HCT116 (cell line): Measurements from ENCODE around the gene RASGRF1. TPM values are rescaled to one million over a fixed set of nuclear protein-coding genes. Genes with fewer than 3 reads are reported as not detected.

Source experiments
- ATAC-seq: fragments of 200-7000 bp; cut with Tn5 transposase; 2 replicates; pipeline ENCODE4 v1.9.1; 2020; ENCODE audit warnings: mild to moderate bottlenecking, moderate library complexity
- BruUV-seq: library from RNA; stranded (reverse); fragments of 400-500 nt; replicated peaks from 2 replicates; lab custom pipeline; 2021; lab: Mats Ljungman, UMichigan
- CTCF ChIA-PET: fragments of 300-600 bp; sonication (Branson Sonifier 250); formaldehyde crosslinking; loops from one replicate; lab custom pipeline; 2021; ENCODE audit warnings: antibody characterized with exemption; lab: Charles Lee
- POLR2A ChIA-PET: fragments of 300-600, 350-600 bp; sonication (Branson Sonifier 250); formaldehyde crosslinking; loops from one replicate; lab custom pipeline; 2021; ENCODE audit warnings: antibody characterized with exemption; lab: Charles Lee
- RAD21 ChIA-PET, 2 experiments: fragments of 300-600 bp; sonication (Branson Sonifier 250); formaldehyde crosslinking; loops; one replicate each; lab custom pipeline; 2023; ENCODE audit warnings: low total read pairs in 2 of 2; ENCODE audit not compliant: uncharacterized antibody in 2 of 2, unreplicated experiment in 2 of 2, low non-redundant PET in 1 of 2; lab: Charles Lee
- DNase-seq: peaks from one replicate; pipeline ENCODE4 v3.0.0-alpha.2; 2010; ENCODE audit warnings: low read depth, low spot score
- H2AFZ ChIP-seq: fragments of 200-600 bp; shearing (Covaris generic), sonication (generic); 2 replicates; pipeline ENCODE4 v1.6.1; 2017; ENCODE audit warnings: low read depth, mixed run types, mixed read lengths, antibody characterized with exemption, low read length; ENCODE audit not compliant: poor library complexity, severe bottlenecking
- H3K27ac ChIP-seq: 2 replicates; pipeline ENCODE4 v1.5.1; 2012; ENCODE audit warnings: low read depth, low read length
- H3K27me3 ChIP-seq: fragments of 200-600 bp; sonication (generic); 2 replicates; pipeline ENCODE4 v1.6.1; 2016; ENCODE audit warnings: mixed run types, low read length, mixed read lengths; ENCODE audit not compliant: insufficient read depth
- H3K36me3 ChIP-seq, 2 experiments: fragments of 200-500 bp in 1 of 2; fragments of 200-600 bp in 1 of 2; sonication (Bioruptor generic) in 1 of 2; sonication (generic) in 1 of 2; 2 replicates each; pipeline versions ENCODE4 v1.5.1 to v1.6.1; 2014 to 2016; ENCODE audit warnings: low read length in 2 of 2, inconsistent platforms in 1 of 2, mixed read lengths in 1 of 2, mixed run types in 1 of 2; ENCODE audit not compliant: insufficient read depth in 2 of 2, control insufficient read depth in 1 of 2
- H3K4me1 ChIP-seq, 2 experiments: fragments of 200-600 bp in 1 of 2; sonication (generic) in 1 of 2; 2 replicates each; pipeline versions ENCODE4 v1.5.1 to v1.6.1; 2012 to 2017; ENCODE audit warnings: low read length in 2 of 2, inconsistent platforms in 1 of 2, mild to moderate bottlenecking in 1 of 2, mixed read lengths in 1 of 2, mixed run types in 1 of 2, moderate library complexity in 1 of 2; ENCODE audit not compliant: insufficient read depth in 2 of 2, control insufficient read depth in 1 of 2
- H3K4me2 ChIP-seq: fragments of 200-600 bp; sonication (generic); 2 replicates; pipeline ENCODE4 v1.6.1; 2017; ENCODE audit warnings: mixed run types, low read length, mixed read lengths
- H3K4me3 ChIP-seq, 2 experiments: fragments of 200-600 bp in 1 of 2; sonication (generic) in 1 of 2; replicated peaks in 1 of 2; 2 replicates each; pipeline ENCODE4 v1.5.1; 2011 to 2016; ENCODE audit warnings: low read length in 2 of 2, control low read depth in 1 of 2, low read depth in 1 of 2, mild to moderate bottlenecking in 1 of 2, mixed read lengths in 1 of 2, mixed run types in 1 of 2
- H3K79me2 ChIP-seq: fragments of 200-600 bp; sonication (generic); 2 replicates; pipeline ENCODE4 v1.6.1; 2017; ENCODE audit warnings: mild to moderate bottlenecking, mixed run types, low read length, moderate library complexity, mixed read lengths; ENCODE audit not compliant: insufficient read depth
- H3K9ac ChIP-seq: fragments of 200-600 bp; sonication (generic); 2 replicates; pipeline ENCODE4 v1.6.1; 2016; ENCODE audit warnings: low read length, mixed read lengths
- H3K9me2 ChIP-seq: fragments of 200-600 bp; sonication (generic), shearing (Covaris generic); 2 replicates; pipeline ENCODE4 v1.6.1; 2017; ENCODE audit warnings: mixed run types, mild to moderate bottlenecking, moderate library complexity; ENCODE audit not compliant: insufficient read depth
- H3K9me3 ChIP-seq, 2 experiments: fragments of 200-500 bp in 1 of 2; fragments of 200-600 bp in 1 of 2; sonication (Bioruptor generic) in 1 of 2; sonication (generic) in 1 of 2; 2 replicates each; pipeline ENCODE4 v1.6.1; 2014 to 2017; ENCODE audit warnings: low read length in 2 of 2, mixed read lengths in 2 of 2, inconsistent platforms in 1 of 2, low read depth in 1 of 2, mild to moderate bottlenecking in 1 of 2, mixed run types in 1 of 2, moderate library complexity in 1 of 2; ENCODE audit not compliant: control insufficient read depth in 1 of 2, insufficient read depth in 1 of 2
- H4K20me1 ChIP-seq: fragments of 200-600 bp; sonication (generic), shearing (Covaris generic); 2 replicates; pipeline ENCODE4 v1.6.1; 2017; ENCODE audit warnings: mixed run types, mild to moderate bottlenecking, moderate library complexity; ENCODE audit not compliant: insufficient read depth
- CBX3 ChIP-seq: IDR thresholded peaks from 2 replicates; pipeline ENCODE4 v1.6.1; 2012; ENCODE audit warnings: low read depth
- CEBPB ChIP-seq: IDR thresholded peaks from 2 replicates; pipeline ENCODE4 v1.6.1; 2012; ENCODE audit warnings: low read depth
- ELF1 ChIP-seq: IDR thresholded peaks from 2 replicates; pipeline ENCODE4 v1.6.1; 2012; ENCODE audit warnings: low read depth, borderline replicate concordance
- EZH2 ChIP-seq: fragments of 200-600 bp; sonication (generic); IDR thresholded peaks from 2 replicates; pipeline ENCODE4 v1.6.1; 2017; ENCODE audit warnings: antibody characterized with exemption, mixed run types
- EZH2phosphoT487 ChIP-seq: fragments of 200-600 bp; IDR thresholded peaks from 2 replicates; pipeline ENCODE4 v1.6.1; 2018; ENCODE audit warnings: antibody characterized with exemption, borderline replicate concordance
- FOSL1 ChIP-seq: IDR thresholded peaks from 2 replicates; pipeline ENCODE4 v1.6.1; 2012; ENCODE audit warnings: low read depth
- JUND ChIP-seq: IDR thresholded peaks from 2 replicates; pipeline ENCODE4 v1.6.1; 2012
- POLR2A ChIP-seq: IDR thresholded peaks from 2 replicates; pipeline ENCODE4 v1.7.0; 2011; ENCODE audit warnings: borderline replicate concordance; ENCODE audit not compliant: insufficient read depth, insufficient read length; ENCODE audit errors: extremely low read depth
- POLR2AphosphoS5 ChIP-seq: IDR thresholded peaks from 2 replicates; pipeline ENCODE4 v1.6.1; 2011; ENCODE audit warnings: mild to moderate bottlenecking, low read depth, low read length, moderate library complexity
- RAD21 ChIP-seq: IDR thresholded peaks from 2 replicates; pipeline ENCODE4 v1.6.1; 2012; ENCODE audit warnings: low read depth, mild to moderate bottlenecking
- REST ChIP-seq: IDR thresholded peaks from 2 replicates; pipeline ENCODE4 v1.6.1; 2012; ENCODE audit warnings: low read depth
- SP1 ChIP-seq: IDR thresholded peaks from 2 replicates; pipeline ENCODE4 v1.6.1; 2012; ENCODE audit warnings: low read depth
- YY1 ChIP-seq: IDR thresholded peaks from 2 replicates; pipeline ENCODE4 v1.6.1; 2011; ENCODE audit warnings: low read length, low read depth, moderate library complexity, mild to moderate bottlenecking; ENCODE audit not compliant: insufficient replicate concordance; ENCODE audit errors: extremely low read depth
- ZFX ChIP-seq: fragments of 450-650 bp; IDR thresholded peaks from 2 replicates; pipeline ENCODE4 v1.6.1; 2017
- ZNF274 ChIP-seq: fragments of 200-500 bp; sonication (Bioruptor generic); IDR thresholded peaks from 2 replicates; pipeline ENCODE4 v1.6.1; 2014; ENCODE audit warnings: mild to moderate bottlenecking, low read depth, low read length, inconsistent platforms
- intact Hi-C: fragments of 100-400 bp; cut with micrococcal nuclease; formaldehyde crosslinking; loops from 2 replicates; pipeline ENCODE4 v1.10.0; 2022
- total RNA-seq: library from RNA; stranded (reverse); gene quantifications from one replicate; pipeline ENCODE4 v1.2.1, GENCODE V29; 2021; ENCODE audit not compliant: unreplicated experiment
- TF ChIP-seq, protein P1 (sequence below): IDR thresholded peaks from 2 replicates; pipeline ENCODE4 v1.6.1; 2012
- TF ChIP-seq, protein P2 (sequence below): IDR thresholded peaks from 2 replicates; pipeline ENCODE4 v1.6.1; 2011; ENCODE audit warnings: mild to moderate bottlenecking, low read length, moderate library complexity; ENCODE audit not compliant: insufficient replicate concordance; ENCODE audit errors: extremely low read depth

RASGRF1 gene
- total RNA-seq, 1 experiment from 2014 or later, result 2.4 TPM

DNA sequence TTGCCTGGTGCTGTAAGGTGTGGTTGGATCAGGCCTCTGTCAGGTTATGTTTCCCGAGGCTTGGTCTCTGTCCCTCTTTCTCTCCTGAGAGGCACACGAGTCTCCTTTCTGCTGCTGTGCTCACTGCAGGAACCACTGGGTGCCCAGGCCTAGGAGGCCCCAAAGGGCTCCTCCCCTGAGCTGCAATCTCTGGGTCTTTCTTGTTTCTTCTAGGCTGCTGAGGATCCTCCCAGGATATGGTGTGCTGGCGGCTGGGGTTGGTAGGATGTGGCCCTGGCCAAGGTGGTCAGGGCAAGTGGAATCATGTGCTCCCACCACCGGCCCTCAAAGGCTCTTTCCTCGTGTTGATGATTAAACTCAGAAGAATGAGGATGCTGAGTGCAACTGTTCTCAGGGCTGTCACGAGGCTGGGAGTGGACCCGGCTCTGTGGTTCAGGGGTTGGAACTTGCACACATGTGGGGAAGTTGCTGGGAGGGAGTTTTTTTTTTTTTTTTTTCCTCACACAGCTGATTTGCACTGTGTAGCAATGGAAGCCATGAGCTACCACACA is 102.1 kb downstream of the RASGRF1 start (continued):
- no peak for TF ChIP-seq REST
- no peak for TF ChIP-seq POLR2AphosphoS5
- no peak for TF ChIP-seq EZH2
- TF ChIP-seq, protein P1, sequence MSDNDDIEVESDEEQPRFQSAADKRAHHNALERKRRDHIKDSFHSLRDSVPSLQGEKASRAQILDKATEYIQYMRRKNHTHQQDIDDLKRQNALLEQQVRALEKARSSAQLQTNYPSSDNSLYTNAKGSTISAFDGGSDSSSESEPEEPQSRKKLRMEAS, result peak; percentile 94
- TF ChIP-seq ZNF274, result no peak
- TF ChIP-seq POLR2A, result no peak
- no peak; the same call in 1 of the 2 replicates for TF ChIP-seq CBX3

- Histone ChIP-seq H3K9me3 (no peaks in the 10 kb centered on the region), H4K20me1 (no peaks in the 10 kb centered on the region), H3K4me2 (peak overlapping the region; percentile 47), H3K9me2 (no peaks in the 10 kb centered on the region), H3K27me3 (no peaks in the 10 kb centered on the region), H2AFZ (no peak overlapping the region), H3K4me3 (no peak overlapping the region), H3K4me1 (peaks cover 12 to 20% of the 10 kb centered on the region in 2 experiments), H3K79me2 (no peaks in the 10 kb centered on the region), H3K36me3 (no peaks in the 10 kb centered on the region), H3K9ac (peak overlapping the region; percentile 27), H3K27ac (peak overlapping the region; percentile 6; the same call in 1 of the 2 replicates)
- BruUV-seq, result no TSS peak
- POLR2A ChIA-PET, result no interaction called here
- RAD21 ChIA-PET, result no interaction called here
- DNase-seq (no peak), ATAC-seq (no peak)
- CTCF ChIA-PET, result no interaction called here
- intact Hi-C loops, result no loop called here
- TF ChIP-seq ZNF274 (no peak), CEBPB (no peak), ZFX (no peak), YY1 (no peak), POLR2A (no peak), SP1 (no peak), RAD21 (no peak), EZH2phosphoT487 (no peak), EZH2 (no peak), JUND (no peak), FOSL1 (no peak), CBX3 (no peak; the same call in 1 of the 2 replicates), ELF1 (no peak)
- TF ChIP-seq, protein P1, result no peak
- TF ChIP-seq, protein P2, sequence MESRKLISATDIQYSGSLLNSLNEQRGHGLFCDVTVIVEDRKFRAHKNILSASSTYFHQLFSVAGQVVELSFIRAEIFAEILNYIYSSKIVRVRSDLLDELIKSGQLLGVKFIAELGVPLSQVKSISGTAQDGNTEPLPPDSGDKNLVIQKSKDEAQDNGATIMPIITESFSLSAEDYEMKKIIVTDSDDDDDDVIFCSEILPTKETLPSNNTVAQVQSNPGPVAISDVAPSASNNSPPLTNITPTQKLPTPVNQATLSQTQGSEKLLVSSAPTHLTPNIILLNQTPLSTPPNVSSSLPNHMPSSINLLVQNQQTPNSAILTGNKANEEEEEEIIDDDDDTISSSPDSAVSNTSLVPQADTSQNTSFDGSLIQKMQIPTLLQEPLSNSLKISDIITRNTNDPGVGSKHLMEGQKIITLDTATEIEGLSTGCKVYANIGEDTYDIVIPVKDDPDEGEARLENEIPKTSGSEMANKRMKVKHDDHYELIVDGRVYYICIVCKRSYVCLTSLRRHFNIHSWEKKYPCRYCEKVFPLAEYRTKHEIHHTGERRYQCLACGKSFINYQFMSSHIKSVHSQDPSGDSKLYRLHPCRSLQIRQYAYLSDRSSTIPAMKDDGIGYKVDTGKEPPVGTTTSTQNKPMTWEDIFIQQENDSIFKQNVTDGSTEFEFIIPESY, result no peak
These were observed 102.8 kb downstream of the RASGRF1 start for GRCh38 chr15:78987556-78988360.
